Heart left ventricle (tissue), 16 donors: ENCODE data around the gene LOXHD1. TPM values are rescaled to one million over a fixed set of nuclear protein-coding genes. Genes with fewer than 3 reads are reported as not detected.

Experiments used
- ATAC-seq, 4 donors: fragments of 200-7000 bp; cut with Tn5 transposase; one replicate each; pipeline ENCODE4 v1.9.1; 2020 to 2022; ENCODE audit warnings: moderate library complexity in 4 of 4, mild to moderate bottlenecking in 3 of 4, moderate number of reproducible peaks in 1 of 4
- DNase-seq, 5 donors: peaks; one replicate each; pipeline ENCODE4 v3.0.0-alpha.2; 2020
- H3K27ac ChIP-seq, 12 donors: fragments of 200-600 bp; sonication (generic) in 4 of 12; one replicate each; pipeline versions ENCODE4 v1.5.0 to v1.8.0; 2016 to 2022; ENCODE audit warnings: mild to moderate bottlenecking in 2 of 12
- H3K27me3 ChIP-seq, 9 donors: fragments of 200-600 bp; sonication (generic) in 2 of 9; one replicate each; pipeline versions ENCODE4 v1.5.1 to v1.8.0; 2016 to 2022; ENCODE audit warnings: mild to moderate bottlenecking in 3 of 9
- H3K36me3 ChIP-seq, 9 donors: fragments of 200-600 bp; sonication (generic) in 2 of 9; one replicate each; pipeline versions ENCODE4 v1.5.0 to v1.8.0; 2018 to 2022; ENCODE audit warnings: mild to moderate bottlenecking in 2 of 9
- H3K4me1 ChIP-seq, 12 donors: fragments of 200-600 bp; sonication (generic) in 4 of 12; one replicate each; pipeline versions ENCODE4 v1.5.0 to v1.8.0; 2016 to 2022; ENCODE audit warnings: mild to moderate bottlenecking in 3 of 12
- H3K4me3 ChIP-seq, 12 donors: fragments of 200-600 bp; sonication (generic) in 4 of 12; one replicate each; pipeline versions ENCODE4 v1.5.0 to v1.8.0; 2017 to 2022; ENCODE audit warnings: mild to moderate bottlenecking in 9 of 12, moderate library complexity in 4 of 12
- H3K9me3 ChIP-seq, 12 donors: fragments of 200-600 bp; sonication (generic) in 4 of 12; one replicate each; pipeline versions ENCODE4 v1.5.0 to v1.8.0; 2016 to 2022; ENCODE audit warnings: mild to moderate bottlenecking in 1 of 12
- POLR2A ChIP-seq, 2 donors: fragments of 450-650 bp; IDR thresholded peaks; one replicate each; pipeline ENCODE4 v1.6.1; 2017; ENCODE audit warnings: antibody characterized with exemption in 2 of 2, mild to moderate bottlenecking in 2 of 2, moderate library complexity in 2 of 2
- WGBS, 4 donors: extraction: QIAGEN DNeasy Blood & Tissue Kit in 2 of 4; methylation state at CpG; one replicate each; pipeline versions ENCODE4 v1.1.5 to v1.1.7; 2013 to 2018; 5-methylcytosine and 5-hydroxymethylcytosine counted together
- intact Hi-C, 10 donors: fragments of 100-400 bp; cut with DNase I; formaldehyde crosslinking; loops; one replicate each; pipeline versions ENCODE4 v1.11.1 to v1.14.2; 2022
- polyA plus RNA-seq, 2 donors: library from polyadenylated mRNA; stranded (reverse); fragments of 200-250 nt; gene quantifications; one replicate each; pipeline ENCODE4 v1.2.3, GENCODE V29; 2013
- total RNA-seq, 9 donors: library from RNA; depleted of rRNA in 2 of 9; stranded (reverse); fragments of >200 nt in 2 of 9; fragmentation: NEBNext Ultra II Directional in 3 of 9; extraction: Animal tissue kit (Norgen Biotek cat#: 25700) in 3 of 9; gene quantifications; one replicate each; pipeline versions ENCODE4 v1.1.0 to v1.2.4, GENCODE V29; 2016 to 2023
- TF ChIP-seq, protein P1 (sequence below), 12 donors: fragments of 200-600 bp; sonication (generic) in 4 of 12; IDR thresholded peaks; one replicate each; pipeline versions ENCODE4 v1.5.0 to v1.8.0; 2018 to 2022; ENCODE audit warnings: antibody characterized with exemption in 12 of 12, mild to moderate bottlenecking in 5 of 12
- donor health status: ischemic (EF 13 %, LVEDD 7.1; RV severe dilation, severe dysfunction).
- donor health status: healthy with polysubstance abuse.
- donor health status: DM: no; HTN: yes; CAD: no.
- donor health status: DM: no; HTN: no; CAD: no.
- donor health status: ischemic (EF 25% LVEDD 6.9; RV normal size, moderate dysfunction).
- donor health status: ischemic (EF 25% LVEDD 5.7; RV mildly dilated, moderate dysfunction).
- donor health status: healthy.
- donor health status: DM: yes; HTN: yes; CAD: no.
- donor health status: ischemic (EF 35%, LVEDD 5.7; RV mildly dilated, moderate dysfunction).
- donor health status: nonischemic (EF 11% LVEDD 7.7; RV severe dilation, severe dysfunction).
- donor health status: DM: yes; HTN: yes; CAD: no.
- donor health status: PGD.
- donor health status: ischemic (EF 29% LVEDD 5.4; RV normal size, mild dysfunction).
- donor health status: nonischemic (EF 23%, LVEDD 6.1; RV moderate dilation, normal function).

LOXHD1 gene
- total and polyA plus RNA-seq, 11 donors = 0.19 to 1.9 (median 0.54) TPM

DNA sequence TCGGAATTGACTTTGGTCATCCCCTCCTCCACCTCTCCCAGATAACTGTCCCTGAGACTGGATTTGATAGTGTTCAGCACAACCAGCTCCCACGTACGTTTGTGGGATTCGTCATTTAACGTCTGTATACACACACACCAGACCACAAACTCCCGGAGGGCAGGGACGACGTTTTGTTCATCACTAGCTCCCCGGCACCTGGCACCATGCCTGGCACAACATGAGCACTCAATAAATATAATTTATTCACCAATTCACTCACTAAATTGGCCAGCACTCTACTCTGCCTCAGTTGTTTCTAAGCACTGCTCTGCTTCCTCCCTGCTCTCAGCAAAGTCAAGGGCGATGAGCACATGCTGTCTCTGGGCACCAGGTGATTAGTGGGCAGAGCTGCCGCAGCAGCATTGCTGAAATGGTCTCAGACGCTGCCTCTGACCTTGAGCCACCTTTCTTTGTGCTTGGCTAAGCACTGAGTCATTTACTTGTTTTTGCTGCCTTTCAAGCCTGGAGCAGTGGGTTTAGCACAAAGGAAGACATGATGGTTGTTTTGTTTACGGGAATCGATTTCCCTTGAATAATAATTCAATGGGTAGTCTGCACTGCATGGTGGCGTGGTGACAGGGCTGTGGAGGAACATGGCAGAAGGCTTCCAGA, 19.3 kb upstream of the LOXHD1 start:
- DNase-seq = no peak
- no peaks in the 10 kb centered on the region for H3K9me3 ChIP-seq
- intact Hi-C loops = loop anchor here in 2 of 10 donors (5.0 kb wide), 2 partner anchors 81 to 146 kb away; partner anchors contain the start of gene ST8SIA5 (in 1 of the 2)
- WGBS, 4 donors = 61 to 75% (median 72%) methylated on average over 15 of the region's 15 CpGs
- peaks cover 0 to 11% (median 0%) of the 10 kb centered on the region in 12 donors for H3K4me1 ChIP-seq
- TF ChIP-seq POLR2A (IDR thresholded peaks at IDR 0.05) = no peak
- TF ChIP-seq, protein P1, sequence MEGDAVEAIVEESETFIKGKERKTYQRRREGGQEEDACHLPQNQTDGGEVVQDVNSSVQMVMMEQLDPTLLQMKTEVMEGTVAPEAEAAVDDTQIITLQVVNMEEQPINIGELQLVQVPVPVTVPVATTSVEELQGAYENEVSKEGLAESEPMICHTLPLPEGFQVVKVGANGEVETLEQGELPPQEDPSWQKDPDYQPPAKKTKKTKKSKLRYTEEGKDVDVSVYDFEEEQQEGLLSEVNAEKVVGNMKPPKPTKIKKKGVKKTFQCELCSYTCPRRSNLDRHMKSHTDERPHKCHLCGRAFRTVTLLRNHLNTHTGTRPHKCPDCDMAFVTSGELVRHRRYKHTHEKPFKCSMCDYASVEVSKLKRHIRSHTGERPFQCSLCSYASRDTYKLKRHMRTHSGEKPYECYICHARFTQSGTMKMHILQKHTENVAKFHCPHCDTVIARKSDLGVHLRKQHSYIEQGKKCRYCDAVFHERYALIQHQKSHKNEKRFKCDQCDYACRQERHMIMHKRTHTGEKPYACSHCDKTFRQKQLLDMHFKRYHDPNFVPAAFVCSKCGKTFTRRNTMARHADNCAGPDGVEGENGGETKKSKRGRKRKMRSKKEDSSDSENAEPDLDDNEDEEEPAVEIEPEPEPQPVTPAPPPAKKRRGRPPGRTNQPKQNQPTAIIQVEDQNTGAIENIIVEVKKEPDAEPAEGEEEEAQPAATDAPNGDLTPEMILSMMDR (IDR thresholded peaks at IDR 0.05) = no peak
- H3K27ac ChIP-seq = no peak overlapping the region
- no peaks in the 10 kb centered on the region for H3K27me3 ChIP-seq
- H3K36me3 ChIP-seq = peaks cover 0 to 4% (median 0%) of the 10 kb centered on the region in 9 donors
- ATAC-seq = no peak
- H3K4me3 ChIP-seq = no peak overlapping the region

DNA sequence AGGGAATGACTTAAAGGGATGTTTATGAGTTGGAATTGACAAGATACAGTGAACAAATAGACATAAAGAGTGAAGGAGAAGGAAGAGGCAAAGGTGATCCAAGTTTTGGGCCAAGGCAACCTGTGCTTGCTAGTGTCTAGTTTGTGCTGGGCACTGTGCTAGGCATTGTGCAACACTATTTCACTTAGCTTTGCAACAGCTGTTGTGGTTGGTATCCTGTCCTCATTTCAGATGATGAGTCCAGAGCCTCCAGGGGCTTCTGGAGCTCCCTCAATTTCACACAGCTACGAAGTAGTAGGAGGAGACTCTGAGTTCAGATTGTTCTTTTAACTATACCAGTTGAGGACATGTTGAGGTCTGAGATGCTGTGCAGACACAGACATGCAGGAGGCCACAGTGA, 18.1 kb upstream of the LOXHD1 start:
- H3K27me3 ChIP-seq = no peaks in the 10 kb centered on the region
- no peak for ATAC-seq
- intact Hi-C loops = loop anchor here in 2 of 10 donors (5.0 kb wide), 2 partner anchors 82 to 147 kb away; partner anchors contain the start of gene ST8SIA5 (in 1 of the 2)
- 55 to 100% (median 67%) methylated on average over 1 of the region's 1 CpG for WGBS, 4 donors
- peaks cover 0 to 4% (median 0%) of the 10 kb centered on the region in 9 donors for H3K36me3 ChIP-seq
- no peak overlapping the region for H3K4me3 ChIP-seq
- no peak for DNase-seq
- no peaks in the 10 kb centered on the region for H3K4me1 ChIP-seq
- no peak for TF ChIP-seq POLR2A (IDR thresholded peaks at IDR 0.05)
- TF ChIP-seq, protein P1 (IDR thresholded peaks at IDR 0.05) = no peak
- no peaks in the 10 kb centered on the region for H3K9me3 ChIP-seq
- no peak overlapping the region for H3K27ac ChIP-seq

DNA sequence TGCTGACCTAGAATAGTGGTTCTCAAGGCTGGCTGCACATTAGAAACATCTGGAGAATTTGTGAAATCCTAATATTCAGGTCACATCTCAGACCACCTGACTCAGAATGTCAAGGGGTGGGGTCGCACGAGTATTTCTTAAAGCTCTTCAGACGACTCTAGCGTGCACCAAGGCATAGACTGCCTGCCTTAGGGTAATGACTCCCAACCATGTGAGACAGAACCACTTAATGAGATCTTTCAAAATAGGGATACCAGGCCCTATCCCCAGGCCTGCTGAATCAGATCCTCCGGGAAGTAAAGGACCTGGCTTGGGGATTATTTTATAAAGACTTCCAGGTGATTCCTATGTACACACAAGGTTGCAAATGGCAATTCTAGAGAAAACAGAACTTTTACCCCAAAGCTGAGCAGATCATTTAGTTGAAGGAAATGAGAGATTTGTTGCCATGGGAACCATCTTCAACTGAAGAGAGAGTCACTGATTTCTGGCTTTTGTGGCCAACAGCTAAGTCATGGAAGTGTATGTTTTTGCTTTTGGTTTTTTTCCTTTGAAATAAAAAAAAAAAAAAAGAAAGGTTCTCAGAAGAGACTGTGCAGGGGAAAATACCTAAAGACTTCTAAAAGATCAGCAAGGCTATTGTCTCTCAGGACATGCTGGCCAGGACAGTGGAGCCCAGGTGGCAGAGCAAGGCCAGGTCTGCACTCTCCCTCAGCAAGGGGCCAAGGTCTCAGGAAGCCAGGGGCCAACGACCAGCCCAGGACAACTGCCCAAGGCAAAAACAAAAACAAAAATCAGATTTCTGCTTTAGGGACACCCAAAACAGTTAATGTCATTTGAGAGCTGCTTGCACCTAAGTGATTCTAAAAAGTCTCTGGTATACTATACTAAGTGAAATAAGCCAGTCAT, 15.3 kb upstream of the LOXHD1 start:
- intact Hi-C loops = no loop called here
- Histone ChIP-seq H3K27ac (no peak overlapping the region), H3K36me3 (no peaks in the 10 kb centered on the region), H3K9me3 (no peaks in the 10 kb centered on the region), H3K4me1 (no peaks in the 10 kb centered on the region), H3K27me3 (no peaks in the 10 kb centered on the region), H3K4me3 (no peak overlapping the region)
- ATAC-seq (no peak), DNase-seq (no peak)
- TF ChIP-seq, protein P1 (IDR thresholded peaks at IDR 0.05) = no peak
- no peak for TF ChIP-seq POLR2A (IDR thresholded peaks at IDR 0.05)
- 80 to 86% (median 84%) methylated on average over 6 of the region's 6 CpGs for WGBS, 4 donors

DNA sequence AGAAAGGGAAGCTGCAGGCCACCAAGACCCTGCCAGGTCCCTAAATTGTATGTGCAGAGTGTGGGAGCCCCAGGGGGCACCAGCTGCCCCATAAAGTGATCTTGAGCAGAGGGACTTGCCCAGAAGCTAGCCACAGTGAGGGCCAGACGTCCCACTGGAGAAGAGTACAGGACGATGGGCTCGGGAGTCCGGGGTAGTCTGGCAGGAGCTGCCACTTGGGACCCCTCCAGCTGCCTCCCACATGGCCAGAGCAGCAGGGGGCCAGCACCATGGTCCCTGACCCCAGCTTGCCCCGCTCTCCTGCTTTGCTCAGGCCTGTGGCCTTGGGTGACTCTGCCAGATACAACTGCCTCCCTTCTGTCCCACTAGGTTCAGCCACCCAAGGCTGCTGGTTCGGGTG, 11.7 kb upstream of the LOXHD1 start:
- no peak for TF ChIP-seq POLR2A (IDR thresholded peaks at IDR 0.05)
- TF ChIP-seq, protein P1 (IDR thresholded peaks at IDR 0.05) = no peak
- intact Hi-C loops = no loop called here
- no peaks in the 10 kb centered on the region for H3K4me1 ChIP-seq
- DNase-seq = no peak
- H3K27me3 ChIP-seq = peaks cover 0 to 5% (median 0%) of the 10 kb centered on the region in 9 donors
- H3K9me3 ChIP-seq = no peaks in the 10 kb centered on the region
- H3K36me3 ChIP-seq = no peaks in the 10 kb centered on the region
- ATAC-seq = peak in 1 of 4 donors; percentile 23
- no peak overlapping the region for H3K4me3 ChIP-seq
- WGBS, 4 donors = 71 to 91% (median 74%) methylated on average over 4 to 6 of the region's 6 CpGs
- H3K27ac ChIP-seq = no peak overlapping the region
